Dermis microvascular lymphatic vessel endothelial cell (primary cell): Measurements from ENCODE around the gene MAJIN. TPM values are rescaled to one million over a fixed set of nuclear protein-coding genes. Genes with fewer than 3 reads are reported as not detected.
"Not testable (repeated sequence)": the region's sequence is repeated elsewhere in the genome, so short reads cannot be mapped to it uniquely, and the experiment has no call there.

ENCODE experiments used
- DNase-seq, 2 donors: peaks; one replicate each; pipeline versions ENCODE4 v3.0.0 to v3.0.0-alpha.2; 2010; ENCODE audit warnings: low read depth in 2 of 2
- total RNA-seq: library from RNA; depleted of rRNA; stranded (reverse); fragments of >200 nt; gene quantifications from 2 replicates; pipeline ENCODE4 v1.2.1, GENCODE V29; 2014

The MAJIN gene, protein sequence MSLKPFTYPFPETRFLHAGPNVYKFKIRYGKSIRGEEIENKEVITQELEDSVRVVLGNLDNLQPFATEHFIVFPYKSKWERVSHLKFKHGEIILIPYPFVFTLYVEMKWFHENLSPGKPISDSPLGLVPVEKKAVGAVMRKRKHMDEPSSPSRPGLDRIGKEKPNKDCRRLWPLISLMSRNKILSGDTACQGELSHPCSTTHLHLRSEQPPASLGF
- total RNA-seq, result not detected in 2 replicates

DNA sequence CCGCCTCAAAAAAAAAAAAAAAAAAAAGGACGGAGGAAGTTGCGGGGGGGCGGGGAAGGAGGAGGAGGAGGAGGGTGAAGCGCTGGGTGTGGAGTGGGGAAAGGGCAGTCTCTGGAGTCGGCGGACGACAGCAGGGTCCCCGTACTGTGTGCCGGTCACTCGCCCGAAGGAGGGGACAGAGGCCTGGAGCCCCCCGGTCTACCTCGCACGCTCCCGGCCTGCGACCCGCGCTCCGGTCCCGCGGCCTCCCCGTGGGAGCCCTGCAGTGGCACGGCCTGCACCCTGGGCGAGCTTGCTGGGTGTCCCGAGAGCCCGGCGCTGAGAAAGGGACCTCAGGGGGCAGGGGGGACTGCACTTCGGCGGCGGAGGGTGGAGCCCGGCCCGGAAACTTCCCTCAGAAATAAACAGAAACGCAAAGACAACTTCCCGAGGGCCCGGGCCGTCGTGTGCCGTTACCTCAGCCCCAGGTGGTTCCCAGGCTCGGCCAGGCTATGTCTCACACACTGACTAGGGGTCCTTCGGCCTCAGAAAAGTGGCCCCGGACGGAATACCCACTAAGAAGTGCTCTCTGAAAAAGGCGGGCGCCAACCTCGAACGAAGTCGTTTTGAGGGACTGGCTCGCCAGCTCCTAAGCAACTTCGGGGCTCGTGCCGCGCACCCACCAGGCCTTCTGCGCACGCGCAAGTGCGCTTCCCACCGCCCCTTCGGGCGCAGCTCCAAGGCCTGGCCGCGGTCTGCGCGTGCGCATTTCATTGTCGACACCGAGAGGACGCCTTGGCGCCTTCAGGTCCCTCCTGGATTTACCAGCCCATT is at the start of gene MAJIN:
TSS of gene MAJIN (minus strand) at position 688 of the 813 bp plus-strand sequence. CDS start 12,703 bp downstream, outside the sequence.
- DNase-seq, result peak; percentile 63 to 87

DNA sequence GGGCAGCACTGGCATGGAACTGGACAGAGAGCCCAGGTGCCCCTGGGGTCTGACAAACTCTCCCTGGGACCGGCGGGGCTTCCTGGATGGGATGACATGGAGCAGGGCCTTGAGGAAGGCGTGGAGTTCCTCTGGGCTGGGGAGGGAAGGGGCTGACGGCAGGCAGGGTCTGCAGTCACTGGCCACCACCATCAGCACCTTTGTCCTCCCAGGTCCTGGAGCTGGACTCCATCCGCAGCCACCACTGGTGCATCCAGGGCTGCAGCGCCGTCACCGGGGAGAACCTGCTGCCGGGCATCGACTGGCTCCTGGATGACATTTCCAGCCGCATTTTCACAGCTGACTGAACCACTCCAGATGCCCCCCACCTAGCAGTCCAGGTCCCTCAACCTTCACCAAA is 49.6 kb upstream of the MAJIN start:
- DNase-seq, result no peak

DNA sequence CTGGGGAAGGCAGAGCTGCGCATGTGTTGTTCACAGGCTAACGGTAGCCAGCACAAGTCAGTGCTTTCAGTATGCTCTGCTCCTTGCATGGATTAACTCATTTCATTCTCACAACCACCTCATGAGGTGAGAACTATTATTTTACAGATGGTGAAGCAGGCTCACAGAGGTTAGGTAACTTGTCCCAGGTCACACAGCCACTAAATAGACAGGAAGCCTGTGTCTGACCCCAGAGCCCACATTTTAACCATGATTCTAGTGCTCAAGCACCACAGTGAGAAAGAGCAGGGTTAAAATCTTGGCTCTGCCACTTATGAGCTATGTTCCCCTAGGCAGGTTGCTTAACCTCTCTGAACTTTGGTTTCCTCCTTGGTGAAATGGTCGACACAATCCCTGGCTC is 49.1 kb upstream of the MAJIN start:
- no peak for DNase-seq

DNA sequence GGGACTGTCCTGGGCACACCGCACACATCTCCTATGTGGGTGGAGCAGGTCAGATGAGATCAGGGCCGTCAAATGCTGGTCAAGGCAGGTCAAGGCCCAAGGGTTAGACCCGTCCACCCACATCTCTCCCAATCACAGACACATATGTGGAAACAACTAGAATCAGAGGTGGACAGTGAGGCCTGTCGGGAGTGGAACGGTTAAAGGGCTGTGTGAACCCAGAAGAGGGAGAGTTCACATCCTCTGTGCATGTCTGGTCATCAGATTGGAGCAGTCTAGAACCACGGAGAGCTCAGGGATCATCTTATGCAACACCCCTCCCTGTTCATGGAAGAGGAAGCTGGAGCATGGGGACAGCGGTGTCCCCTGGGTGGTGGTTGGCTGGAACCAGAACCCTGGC is 47.9 kb upstream of the MAJIN start:
- no peak for DNase-seq

DNA sequence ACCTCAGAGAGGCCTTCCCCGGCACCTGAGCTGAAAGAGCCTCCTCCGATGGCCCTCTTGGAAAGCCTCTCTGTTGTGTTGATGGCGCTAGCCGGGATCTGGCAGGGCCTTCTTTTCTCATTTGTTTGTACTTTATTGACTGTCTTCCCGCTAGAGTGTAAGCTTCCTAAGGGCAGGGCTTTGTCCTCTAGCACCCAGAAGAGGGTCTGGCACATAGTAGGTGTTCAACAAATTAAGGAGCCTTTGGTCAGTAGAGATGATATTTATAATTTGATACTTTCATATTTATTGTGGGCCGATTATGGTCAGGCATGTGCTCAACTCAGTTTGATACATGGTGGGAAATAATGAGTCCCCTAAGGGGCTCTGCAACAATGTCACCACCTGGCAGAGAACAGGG is 46.0 kb upstream of the MAJIN start:
- DNase-seq, result no peak

DNA sequence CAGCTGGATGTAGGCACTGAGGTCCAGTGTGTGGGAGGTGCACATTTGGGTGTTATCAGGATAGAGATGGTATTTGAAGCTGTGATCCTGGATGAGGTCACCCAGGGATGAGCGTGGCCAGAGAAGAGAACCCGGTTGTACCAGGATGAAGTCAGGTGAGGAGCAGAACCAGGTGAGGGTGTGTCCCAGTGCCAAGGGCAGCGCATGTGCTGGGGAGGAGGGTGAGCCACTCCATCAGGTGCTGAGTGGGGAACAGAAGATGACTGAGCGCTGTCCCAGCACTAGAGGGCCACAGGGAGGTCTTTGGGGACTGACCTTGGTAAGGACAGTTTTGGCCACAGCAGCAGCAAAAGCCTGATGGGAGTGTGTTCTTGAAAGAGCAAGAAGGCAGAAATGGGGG is 44.8 kb upstream of the MAJIN start:
- DNase-seq, result no peak

DNA sequence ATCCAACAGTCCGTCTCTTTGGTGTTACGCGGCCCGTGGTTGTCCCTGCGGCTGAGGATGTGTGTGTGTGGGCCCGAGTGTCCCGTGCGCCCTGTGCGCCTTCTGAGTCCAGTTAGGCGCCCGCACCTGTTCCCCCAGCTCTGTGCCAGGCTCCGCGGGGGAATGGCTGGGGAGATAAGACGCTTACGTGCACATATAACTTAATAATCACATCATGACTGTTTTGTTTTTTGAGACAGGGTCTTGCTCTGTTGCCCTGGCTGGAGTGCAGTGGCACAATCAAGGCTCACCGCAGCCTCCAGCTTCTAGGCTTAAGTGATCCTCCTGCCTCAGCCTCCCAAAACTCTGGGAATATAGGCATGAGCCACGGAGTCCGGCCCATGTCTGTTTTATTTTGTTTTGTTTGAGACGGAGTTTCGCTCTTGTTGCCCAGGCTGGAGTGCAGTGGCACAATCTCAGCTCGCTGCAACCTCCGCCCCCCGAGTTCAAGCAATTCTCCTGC is 42.9 kb upstream of the MAJIN start:
- DNase-seq, result no peak

DNA sequence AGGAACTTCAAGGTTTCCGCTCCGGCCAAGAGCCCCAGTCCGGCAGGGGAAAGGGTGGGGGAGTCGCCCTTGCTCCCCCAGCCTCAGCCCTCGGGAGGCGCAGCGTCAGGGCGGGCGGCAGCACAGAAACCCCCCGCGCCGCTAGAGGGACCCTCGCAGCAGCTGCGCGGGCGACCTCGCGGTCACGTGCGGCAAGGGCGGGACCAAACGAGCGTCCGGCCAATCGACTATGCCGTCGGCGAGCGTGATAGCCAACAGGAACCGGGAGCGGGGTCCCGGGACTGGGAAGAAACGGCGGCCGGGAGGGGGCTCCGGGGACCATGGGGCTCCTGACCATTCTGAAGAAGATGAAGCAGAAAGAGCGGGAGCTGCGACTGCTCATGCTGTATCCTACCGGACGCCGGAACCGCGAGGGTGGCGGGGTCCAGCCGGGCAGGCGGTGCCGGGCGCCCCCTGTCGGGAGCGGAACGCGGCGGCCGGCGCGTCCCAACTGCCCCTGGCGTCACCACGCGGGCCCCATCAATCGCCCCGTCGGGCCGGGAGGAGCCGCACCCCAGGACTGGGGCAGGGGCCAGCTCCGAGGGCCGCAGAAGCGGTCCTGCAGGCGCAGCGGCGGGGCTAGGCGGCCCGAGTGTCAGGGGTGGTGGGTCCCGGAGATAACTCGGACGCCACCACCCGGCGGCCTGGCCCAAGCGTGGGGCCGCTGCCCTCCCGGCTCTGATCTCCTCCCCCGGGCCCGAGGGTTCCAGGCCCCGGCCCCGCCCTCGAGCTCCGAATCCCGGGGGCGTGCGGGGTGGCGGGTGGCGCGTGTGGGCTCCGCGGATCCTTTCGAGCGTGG is 42.2 kb upstream of the MAJIN start, which contains the start of gene ARL2:
TSS of gene ARL2 (plus strand) at position 273 of the 838 bp plus-strand sequence. CDS start at position 321, 48 bp downstream.
- DNase-seq, result peak; percentile 83 to 94

DNA sequence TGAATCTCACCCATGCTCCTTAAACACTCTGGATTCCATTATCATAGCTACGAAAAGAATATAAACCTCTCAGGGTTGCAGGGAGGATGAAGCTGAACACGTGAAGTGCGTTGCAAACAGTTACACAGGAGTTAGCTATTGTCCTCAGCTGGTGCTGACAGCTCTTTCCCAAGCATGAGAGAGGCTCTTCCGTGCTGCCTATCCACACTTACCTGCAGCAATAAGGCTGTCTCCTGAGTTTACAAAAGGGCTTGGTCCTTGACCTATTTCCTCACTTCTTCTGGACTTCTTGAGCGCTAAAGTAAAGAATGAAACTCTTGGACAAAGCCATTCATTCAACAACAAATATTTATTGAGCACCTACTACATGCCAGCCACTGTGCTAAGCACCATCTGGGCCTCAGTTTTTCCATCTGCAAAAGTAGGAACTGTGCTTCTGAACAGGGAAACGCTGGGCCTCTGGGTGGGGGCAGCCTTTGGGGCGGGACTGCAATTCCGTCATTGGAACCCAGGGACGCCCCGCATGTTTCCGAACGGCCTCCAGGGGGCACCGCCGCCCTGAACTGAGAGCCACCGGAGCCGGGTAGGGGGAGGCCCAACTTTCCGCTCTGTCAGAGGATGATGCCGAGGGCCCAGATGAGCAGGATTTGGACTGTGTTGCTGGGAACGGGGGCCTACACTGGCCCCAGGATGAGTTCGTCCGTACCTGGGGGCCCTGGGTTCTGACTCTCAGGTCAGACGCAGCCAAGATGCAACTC is 41.4 kb upstream of the MAJIN start:
- DNase-seq, result peak; percentile 74 to 87

DNA sequence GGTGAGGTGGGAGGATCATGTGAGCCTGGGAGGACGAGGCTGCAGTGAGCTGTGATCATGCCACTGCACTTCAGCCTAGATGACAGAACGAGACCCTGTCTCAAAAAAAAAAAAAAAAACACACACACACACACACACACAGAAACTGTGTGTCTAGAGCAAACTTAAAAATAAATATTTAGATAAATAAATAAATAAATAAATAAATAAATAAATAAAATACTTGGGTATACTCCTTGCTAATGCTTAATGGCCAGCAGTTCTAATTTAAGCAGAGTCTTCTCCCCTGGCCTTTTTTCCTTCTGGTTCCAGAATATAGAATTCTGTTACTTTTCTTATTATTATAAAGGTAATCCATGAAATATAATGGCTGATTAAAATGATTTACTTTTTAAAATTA is 37.0 kb upstream of the MAJIN start:
- DNase-seq, result no peak

DNA sequence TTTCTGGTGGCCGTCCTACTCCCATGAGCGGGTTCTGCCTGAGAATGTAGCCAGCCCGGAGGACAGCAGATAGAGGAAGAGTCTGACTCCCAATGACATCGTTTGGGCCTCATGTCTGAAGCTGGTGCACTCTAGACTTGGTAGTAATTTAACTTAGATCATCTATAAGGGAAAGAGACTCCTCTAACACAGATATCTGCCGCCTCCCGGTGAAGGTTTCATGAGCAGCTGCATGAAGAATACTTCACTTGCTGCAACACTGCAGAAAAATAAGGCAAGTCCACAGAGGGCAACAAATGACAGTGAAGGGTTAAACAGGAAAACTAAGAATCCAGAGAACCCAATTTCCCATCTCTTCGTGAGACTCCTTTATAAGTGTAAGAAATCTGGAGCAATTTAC is 36.1 kb upstream of the MAJIN start:
- DNase-seq, result no peak

DNA sequence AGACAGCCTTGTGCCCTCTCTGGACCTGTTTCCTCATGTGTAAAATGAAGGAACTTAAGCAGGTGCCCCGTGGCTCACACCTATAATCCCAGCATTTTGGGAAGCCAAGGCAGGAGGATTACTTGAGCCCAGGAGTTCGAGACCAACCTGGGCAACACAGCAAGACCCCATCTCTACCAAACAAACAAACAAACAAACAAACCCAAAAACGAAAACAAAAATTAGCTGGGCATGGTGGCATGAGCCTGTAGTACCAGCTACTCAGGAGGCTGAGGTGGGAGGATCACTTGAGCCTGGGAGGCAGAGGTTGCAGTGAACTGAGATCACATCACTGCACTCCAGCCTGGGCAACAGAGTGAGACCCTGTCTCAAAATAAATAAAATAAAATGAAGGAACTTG is 32.1 kb upstream of the MAJIN start:
- not testable (repeated sequence) for DNase-seq

DNA sequence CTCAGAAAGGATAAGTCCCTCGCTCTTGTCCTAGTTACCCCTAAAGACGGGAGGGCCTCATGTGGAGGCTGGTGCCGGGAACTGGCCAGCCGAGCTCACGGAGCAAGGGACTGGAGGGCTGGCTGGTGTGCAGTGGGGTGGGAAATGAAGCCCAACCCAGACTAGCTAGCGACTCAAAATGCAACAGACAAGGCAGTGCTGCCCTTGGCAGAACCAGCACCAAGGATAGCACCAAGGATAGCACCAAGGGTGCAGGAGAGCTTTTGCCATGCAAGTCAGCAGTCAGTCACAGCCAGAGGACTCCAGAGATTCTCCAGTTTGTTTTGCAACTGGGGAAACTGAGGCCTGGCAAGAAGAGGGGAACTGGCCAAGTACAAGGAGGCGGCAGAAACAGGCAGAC is 31.4 kb upstream of the MAJIN start:
- peak in 1 of 2 donors; percentile 7 for DNase-seq

DNA sequence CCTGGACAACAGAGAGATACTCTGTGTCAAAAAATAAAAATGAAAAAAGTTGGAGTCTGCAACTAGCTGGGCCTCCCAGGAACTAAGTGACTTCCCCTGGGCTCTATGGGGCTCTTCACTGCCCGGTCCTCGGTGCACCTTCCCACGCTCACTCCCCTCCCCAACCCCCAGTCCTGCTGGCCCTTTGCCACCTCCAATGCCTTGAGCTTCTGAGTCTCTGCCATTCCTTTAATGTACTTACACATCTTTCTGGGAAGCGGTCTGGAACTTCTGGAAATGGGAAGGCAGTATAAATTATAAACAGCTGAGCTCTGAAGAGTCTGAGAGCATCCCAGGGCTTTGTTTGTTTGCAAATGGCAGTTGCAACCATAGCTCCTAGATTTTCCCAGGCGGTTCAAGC is 30.8 kb upstream of the MAJIN start:
- no peak for DNase-seq

DNA sequence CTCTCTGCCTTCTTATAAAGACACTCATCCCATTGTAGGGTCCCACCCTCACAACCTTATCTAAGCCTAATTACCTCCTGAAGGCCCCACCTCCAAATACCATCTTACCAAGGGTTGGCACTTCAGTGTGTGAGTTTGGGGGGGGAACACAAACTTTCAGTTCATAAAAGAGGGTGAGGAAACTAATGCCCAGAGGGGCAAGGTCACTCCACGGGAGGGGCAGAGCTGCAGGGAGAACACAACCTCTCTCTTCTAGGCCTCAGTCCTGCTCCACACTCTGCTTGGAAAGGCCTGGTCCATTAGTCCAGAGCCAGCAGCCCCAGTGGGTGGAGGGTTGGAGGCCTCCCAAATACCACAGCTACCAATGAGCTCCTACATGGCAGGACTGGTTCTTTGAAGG is 27.6 kb upstream of the MAJIN start:
- no peak for DNase-seq

DNA sequence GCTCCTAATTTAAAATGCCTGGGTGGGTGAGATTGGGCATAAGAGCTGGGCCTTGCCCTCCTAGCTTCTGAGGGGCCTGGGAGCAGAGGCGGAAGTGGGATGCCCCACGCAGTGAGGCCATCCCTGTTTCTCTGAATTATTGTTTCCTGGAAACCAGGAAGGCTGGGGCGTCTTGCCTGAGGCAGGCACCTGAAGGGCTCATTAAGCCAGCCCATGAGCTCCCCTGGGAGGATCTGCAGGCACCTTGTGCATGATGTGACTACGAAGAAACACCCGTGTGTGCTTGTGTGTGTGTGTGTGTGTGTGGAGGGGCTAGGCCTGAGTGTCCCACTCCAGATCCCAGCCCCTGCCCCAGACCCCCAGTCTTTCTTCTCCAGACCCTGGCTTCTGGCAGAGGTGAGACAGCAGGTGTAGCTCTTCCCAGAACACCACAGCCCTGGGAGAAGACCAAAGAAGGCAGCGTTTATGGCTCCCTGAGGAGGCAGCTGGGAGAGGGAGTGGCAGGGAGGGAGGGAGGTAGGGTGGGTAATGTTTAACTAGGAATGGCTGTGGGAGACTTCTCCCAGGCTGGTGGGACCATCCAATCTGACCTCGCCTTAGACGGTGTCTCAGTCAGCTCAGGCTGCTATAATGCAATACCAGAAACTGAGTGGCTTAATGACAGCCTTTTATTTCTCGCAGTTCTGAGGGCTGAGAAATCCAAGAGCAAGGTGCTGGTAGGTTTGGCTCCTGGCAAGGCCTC is 27.0 kb upstream of the MAJIN start:
- no peak for DNase-seq

DNA sequence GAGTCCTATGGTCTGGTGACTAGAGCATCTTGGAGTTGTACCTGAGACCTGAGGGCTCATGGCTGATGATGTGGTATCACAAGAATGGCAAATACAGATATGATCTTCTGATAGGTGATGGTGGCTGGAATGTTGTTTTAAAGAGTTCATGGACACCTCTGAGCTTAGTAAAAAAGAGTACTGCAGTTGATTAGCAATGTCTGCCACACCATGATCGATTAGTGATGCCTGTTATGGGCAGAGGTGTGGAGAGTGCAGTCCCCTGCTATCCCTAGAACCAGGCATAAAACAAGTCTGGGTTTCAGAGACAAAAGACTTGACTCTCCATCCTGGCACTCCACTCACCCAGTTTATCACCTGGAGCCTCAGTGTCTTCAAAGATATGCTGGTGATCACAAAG is 26.2 kb upstream of the MAJIN start:
- DNase-seq, result no peak

DNA sequence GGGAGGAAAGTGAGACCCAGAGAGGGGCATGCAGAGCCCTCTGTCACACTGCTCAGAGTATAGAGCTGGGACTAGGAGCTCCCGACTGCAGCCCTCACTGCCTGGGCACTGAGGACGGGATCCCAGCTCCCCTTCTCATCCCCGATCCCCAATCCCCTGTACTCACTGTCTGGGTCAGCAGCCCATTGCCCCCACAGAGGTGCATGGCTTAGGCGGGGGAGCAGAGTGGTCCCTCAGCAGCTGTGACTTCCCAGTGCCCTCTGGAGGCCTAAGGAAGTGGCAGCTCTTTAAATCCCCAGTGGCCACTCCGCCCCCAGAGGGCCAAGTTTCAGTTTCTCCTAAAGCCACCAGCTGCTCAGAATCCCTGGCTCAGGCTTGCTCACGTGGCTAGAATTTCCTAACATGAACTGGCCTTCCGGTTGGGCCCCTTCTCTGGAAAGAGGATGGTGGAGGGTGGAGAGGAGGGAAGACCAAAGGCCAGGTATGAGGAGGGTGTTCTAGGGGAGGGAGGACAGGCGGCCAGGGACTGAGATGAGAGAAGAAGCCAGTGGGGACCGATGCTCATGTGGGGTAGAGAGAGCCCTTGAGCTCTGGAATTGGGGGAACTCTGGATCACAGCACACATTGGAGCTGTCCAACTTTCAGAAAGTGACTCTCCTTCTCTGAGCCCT is 24.9 kb upstream of the MAJIN start, which contains the start of gene BATF2:
TSS of gene BATF2 (minus strand) at position 262 of the 671 bp plus-strand sequence. CDS start at position 205, 57 bp downstream.
- DNase-seq, result peak in 1 of 2 donors; percentile 52

DNA sequence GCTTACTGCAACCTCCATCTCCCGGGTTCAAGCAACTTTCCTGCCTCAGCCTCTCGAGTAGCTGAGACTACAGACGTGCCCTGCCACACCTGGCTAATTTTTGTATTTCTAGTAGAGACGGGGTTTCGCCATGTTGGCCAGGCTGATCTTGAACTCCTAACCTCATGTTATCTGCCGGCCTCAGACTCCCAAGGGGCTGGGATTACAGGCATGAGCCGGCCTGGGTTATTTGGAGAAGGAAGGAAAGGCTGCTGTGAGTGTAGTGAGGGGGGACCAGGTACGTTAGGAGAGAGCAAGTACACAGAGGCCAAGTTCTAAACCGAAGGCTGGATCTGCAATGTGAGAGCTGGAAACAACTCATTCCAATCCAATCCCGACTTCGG is 24.4 kb upstream of the MAJIN start:
- DNase-seq, result no peak

DNA sequence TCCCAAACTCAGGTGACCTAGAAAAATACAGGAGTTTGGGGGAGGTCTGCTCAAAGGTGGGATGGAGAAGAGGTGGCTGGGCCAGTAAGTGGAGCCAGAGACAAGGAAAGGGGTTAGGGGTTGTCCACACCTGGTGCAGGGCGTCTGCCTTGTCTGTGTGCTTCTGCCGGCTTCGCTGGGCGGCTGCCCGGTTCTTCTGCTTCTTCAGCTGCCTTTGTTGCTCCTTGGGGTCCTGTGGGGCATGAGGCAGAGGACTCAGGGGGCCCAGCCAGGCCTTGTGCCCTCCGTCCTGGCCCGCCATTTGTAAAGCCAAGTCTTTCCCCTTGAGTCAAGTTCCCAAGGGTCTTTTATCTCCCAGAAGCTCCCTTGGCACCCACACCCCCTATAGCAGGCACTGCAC is 22.4 kb upstream of the MAJIN start:
- DNase-seq, result no peak
